ENCODE data around the gene PAXX. TPM values are rescaled to one million over a fixed set of nuclear protein-coding genes. Genes with fewer than 3 reads are reported as not detected.

The PAXX gene
- total RNA-seq, 1 experiment from 2014 or later, result 68.0 TPM

DNA sequence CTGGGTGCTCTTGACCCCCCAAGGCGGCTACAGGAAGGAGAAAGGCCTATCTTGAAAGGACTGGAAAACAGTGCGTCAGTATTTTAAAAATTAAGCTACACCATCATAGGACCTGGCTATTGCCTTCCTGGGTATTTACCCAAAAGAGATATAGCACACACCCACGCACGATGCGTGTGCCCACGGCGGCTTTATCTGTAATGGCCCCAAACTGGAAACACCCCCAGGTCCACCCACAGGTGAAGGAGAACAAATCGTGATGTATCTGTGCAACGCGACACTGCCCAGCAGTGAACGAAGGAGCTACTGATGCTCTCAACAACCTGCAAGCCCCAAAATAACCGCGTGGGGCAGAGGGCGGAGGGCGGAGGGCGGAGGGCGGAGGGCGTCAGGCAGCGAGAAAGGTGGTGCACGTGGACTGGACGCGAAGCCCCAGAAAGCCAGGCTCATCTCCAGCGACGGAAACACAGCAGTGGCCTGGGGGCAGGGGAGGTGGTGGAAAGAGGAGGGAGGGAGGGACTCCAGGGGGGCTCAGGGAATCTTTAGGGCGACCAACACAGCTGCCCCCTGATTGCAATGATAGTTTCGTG lies 27.3 kb upstream of the PAXX start:
- DNase-seq (ENCODE audit: low read depth), result no peak

DNA sequence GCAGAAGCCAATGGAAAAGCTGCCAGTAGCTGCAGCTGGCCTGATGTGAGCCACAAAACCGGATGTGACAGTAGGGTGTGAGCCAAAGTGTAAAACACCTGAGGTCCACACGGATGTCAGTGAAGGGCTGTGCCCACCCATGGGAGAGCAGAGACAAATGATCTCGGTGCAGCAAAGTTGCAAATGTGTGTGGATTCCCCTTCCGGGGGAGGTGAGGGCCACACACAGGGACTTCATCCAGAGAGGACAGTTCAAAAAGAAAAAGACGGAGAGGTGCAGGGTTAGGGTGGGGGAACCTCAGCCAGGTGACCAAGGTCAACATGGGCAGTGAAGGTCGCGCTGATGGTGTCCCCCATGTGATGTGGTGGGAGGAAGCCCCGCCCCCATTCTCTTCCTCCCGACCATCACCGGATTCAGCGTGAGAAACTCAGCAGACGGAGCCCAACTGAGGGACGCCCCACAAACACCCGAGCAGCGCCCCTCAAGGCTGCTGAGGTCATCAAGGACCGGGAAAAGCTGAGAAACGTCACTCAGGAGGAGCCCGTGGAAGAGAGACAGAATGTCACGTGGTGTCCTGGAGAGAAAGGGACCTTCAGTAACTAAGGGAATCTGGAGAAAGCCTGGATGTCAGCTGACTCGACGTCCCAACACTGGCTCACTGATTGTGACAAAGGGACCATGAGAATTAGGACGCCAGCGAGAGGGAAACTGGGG lies 26.3 kb upstream of the PAXX start:
- DNase-seq (ENCODE audit: low read depth), result no peak

DNA sequence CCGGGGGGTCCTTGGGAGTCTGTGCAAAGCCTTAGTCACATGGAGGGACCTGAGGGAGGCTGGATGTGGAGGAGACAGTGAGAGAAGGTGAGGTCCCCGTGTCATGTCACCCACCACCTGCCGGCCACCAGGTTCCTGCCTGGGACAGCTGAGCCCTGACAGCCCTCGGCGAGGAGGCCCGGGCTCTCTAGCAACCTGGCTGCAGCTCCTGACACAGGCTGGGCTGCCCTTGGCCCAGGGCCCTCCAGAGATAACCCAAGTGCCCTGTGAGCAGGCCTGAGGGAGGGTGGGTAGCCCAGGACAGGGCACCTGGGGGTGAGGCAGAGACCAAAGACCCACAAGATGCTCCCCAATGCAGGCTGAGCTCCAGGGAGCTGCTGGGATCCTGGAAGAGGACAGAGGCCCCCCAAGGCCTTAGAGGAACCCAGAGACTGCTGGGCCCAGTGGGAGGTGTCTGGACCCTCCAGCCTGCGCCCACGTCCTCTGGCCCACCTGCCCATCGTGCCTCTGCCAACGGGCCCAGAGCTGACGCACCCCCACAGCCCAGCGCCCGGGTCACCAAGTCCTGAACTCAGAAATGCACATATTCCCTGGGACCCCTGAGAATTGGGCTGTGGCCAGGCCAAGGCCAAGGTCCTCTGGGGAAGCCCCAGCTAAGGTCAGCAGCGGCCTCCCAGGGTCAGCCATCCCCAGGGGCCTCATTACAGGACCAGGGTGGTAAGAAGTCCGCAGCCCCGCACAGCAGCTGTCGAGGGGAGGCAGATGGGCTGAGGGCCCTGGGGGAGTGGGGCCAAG lies 23.7 kb upstream of the PAXX start:
- no peak for DNase-seq (ENCODE audit: low read depth)

GRCh38 chr9:136969150-136969549 lies 23.1 kb upstream of the PAXX start:
- DNase-seq (ENCODE audit: low read depth), result no peak

- no peak for DNase-seq (ENCODE audit: low read depth)
Observed at GRCh38 chr9:136969774-136970173, 22.4 kb upstream of the PAXX start.

GRCh38 chr9:136970361-136970760 lies 21.9 kb upstream of the PAXX start:
- DNase-seq (ENCODE audit: low read depth), result no peak

GRCh38 chr9:136971746-136972145 lies 20.5 kb upstream of the PAXX start:
- no peak for DNase-seq (ENCODE audit: low read depth)

GRCh38 chr9:136972335-136972734 lies 19.9 kb upstream of the PAXX start:
- no peak for DNase-seq (ENCODE audit: low read depth)

DNA sequence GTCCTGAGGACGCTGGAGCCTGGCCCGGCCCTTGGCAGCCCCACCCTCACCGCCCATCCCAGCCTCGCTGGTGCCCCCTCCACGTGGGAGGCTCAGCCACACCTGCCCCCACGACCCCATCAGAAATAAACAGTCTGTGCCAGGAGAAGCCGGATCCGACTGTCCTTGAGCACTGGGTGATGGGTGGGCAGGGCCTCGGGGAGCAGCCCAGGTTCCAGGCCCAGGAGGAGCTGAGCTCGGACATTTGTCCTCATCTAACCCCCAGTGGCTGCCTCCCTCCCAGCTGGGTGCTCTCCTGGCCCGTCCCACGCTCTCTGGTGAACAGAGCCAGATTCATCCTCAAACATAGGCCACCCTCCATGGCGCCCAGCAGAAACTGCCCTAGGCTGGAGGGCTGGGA lies 19.5 kb upstream of the PAXX start:
- no peak for DNase-seq (ENCODE audit: low read depth)

GRCh38 chr9:136973618-136974617 lies 18.3 kb upstream of the PAXX start:
- DNase-seq (ENCODE audit: low read depth), result no peak

DNA sequence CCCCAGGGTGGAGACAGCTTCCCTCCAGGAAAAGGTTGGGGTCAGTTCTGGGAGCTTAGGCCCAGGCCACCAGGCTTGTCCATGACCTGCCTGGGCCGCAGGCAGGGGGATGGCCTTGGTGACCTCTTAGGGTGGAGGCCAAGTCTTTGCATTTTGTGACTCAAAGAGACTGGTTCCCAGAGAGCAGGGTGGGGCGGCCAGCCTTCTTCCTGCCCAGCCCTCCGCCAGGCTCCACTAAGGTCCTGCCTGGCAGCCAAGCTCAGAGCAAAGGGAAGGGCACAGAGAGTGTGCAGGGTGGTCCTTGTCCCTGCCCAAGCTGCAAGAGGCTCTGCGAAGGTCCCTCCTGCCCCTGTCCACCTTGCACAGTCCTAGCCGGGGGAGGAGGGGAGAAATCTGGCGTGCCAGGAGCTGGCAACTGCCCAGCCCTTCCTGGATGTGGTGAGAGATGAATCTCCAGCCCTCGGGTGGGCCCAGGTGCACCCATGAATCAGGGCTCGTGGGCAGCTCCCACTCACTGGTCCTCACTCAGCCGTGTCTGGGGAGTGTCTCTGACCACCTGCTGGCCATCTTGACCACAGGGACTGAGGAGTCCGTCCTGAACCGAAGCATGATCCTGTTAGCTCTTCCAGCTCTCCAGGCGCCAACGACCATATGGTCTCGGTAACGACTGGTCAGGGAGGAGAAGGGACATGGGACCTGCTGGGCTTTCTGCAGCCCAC lies 17.2 kb upstream of the PAXX start:
- DNase-seq (ENCODE audit: low read depth), result peak; percentile 30

- peak; percentile 45 for DNase-seq (ENCODE audit: low read depth)
Observed at GRCh38 chr9:136975644-136976043, 16.6 kb upstream of the PAXX start.

DNA sequence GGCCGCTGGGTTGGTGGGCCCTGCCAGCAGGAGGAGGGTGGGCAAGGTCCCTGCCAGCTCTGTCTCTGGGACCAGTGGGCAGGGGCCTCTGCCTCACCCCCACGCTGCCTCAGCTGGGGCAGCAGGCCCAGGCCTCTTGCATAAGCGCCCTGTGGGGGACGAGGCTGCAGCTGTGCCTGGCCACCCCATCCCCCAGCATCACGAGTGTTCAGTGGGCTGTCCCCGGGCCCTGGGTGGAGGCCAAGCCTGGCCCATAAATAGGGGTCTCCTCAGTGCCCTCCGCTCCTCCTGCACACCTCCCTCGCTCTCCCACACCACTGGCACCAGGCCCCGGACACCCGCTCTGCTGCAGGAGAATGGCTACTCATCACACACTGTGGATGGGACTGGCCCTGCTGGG lies 15.0 kb upstream of the PAXX start, which contains the start of gene PTGDS:
Gene PTGDS (plus strand): TSS at position 282 of the 400 bp plus-strand sequence. CDS start 75 bp downstream, at position 357.
- no peak for DNase-seq (ENCODE audit: low read depth)

GRCh38 chr9:136977649-136978072 lies 14.6 kb upstream of the PAXX start:
- DNase-seq (ENCODE audit: low read depth), result no peak

DNA sequence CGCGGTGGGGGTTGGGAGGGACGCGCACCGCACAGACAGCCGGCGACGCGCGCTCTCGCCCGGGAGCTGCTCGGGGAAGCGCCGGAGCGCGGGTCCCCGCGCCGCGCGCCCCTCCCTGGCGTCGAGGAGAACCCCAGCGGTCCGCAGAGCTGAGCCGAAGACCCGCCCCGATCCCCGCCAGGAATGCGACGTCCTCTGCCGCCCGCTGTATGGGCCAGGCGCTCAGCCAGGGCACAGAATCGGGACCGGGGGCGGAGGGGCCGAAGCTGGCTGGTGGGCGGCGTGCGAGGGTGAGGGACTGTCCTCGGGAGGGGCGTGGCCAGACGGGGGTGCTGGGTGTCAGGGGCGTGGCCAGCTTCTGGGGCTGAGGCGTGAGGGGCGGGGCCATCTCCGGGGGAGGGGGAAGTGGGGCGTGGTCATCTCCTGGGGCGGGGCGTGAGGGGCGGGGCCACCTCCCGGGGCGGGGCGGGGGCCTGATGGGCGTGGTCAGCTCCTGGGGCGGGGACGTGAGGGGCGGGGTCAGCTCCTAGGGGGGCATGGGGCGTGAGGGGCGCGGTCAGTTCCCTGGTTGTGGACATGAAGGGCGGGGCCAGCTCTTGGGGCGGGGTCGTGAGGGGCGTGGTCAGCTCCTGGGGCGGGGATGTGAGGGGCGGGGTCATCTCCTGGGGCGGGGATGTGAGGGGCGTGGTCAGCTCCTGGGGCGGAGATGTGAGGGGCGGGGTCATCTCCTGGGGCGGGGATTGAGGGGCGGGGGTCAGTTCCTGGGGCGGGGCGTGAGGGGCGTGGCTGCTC lies 14.0 kb upstream of the PAXX start:
- DNase-seq (ENCODE audit: low read depth), result no peak

- no peak for DNase-seq (ENCODE audit: low read depth)
Observed at GRCh38 chr9:136978865-136979544, 13.2 kb upstream of the PAXX start.

DNA sequence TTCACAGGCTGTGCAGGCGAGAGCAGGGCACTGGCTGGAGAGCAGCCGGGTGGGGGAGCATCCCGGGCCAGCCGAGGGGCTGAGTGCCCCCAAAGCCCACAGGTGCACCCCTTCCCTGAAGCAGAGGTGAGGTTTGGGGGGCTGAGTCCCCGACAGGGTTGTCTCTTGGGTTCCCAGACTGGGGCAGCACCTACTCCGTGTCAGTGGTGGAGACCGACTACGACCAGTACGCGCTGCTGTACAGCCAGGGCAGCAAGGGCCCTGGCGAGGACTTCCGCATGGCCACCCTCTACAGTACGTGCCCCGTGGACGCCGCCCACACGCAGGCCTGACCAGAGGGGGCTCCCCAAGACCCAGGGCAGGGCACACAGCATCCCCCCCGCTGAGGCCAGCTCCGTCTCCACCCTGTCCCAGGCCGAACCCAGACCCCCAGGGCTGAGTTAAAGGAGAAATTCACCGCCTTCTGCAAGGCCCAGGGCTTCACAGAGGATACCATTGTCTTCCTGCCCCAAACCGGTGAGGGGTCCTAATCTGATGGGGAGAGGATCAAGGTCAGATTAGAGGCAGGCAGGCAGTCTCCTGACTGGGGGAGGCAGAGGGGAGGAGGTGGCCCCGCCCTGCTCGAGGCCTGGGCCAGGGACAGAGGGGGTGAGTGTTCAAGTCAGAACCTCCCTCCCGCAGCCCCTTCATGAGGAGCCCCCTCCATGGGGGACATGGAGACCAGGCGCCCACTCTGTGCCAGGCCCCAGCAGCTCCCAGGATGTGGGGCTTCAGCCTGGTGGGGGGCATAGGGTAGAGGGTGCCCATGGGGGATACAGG lies 12.2 kb upstream of the PAXX start:
- no peak for DNase-seq (ENCODE audit: low read depth)
